Epithelial cell of proximal tubule (primary cell): ENCODE data around the gene PIK3R4. TPM values are rescaled to one million over a fixed set of nuclear protein-coding genes. Genes with fewer than 3 reads are reported as not detected.

Experiments used
- DNase-seq: peaks from one replicate; pipeline ENCODE4 v3.0.0-alpha.2; 2011; ENCODE audit warnings: low read depth
- H3K4me3 ChIP-seq: 2 replicates; pipeline ENCODE4 v1.5.1; 2011; ENCODE audit warnings: low read depth, mild to moderate bottlenecking, low read length
- total RNA-seq: library from RNA; depleted of rRNA; stranded (reverse); fragments of >200 nt; gene quantifications from 2 replicates; pipeline ENCODE4 v1.2.3, GENCODE V29; 2015
- TF ChIP-seq, protein P1 (sequence below): conservative IDR thresholded peaks from 2 replicates; pipeline ENCODE4 v1.5.1; 2012; ENCODE audit warnings: low read depth, mild to moderate bottlenecking, low read length

Gene PIK3R4
- total RNA-seq, 1 donor from 2014 or later: 45.3 TPM

DNA sequence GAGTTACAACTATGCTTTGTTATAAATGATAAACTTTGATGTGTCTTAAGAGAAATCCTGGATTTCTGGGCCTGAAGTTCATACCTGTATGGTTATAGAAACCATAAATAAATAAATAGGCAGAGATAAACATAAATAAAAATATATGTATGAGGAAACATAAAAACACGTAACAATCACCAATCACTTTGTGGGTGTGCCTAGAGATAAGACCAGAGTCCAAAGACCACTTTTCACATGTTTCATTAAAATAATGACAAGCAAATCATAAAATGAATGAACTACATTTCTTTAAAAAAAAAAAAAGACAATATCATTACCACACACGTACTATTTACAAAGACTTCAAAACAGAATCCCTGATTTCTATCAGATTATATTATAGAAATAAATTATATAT, 14.1 kb downstream of the PIK3R4 start:
- TF ChIP-seq, protein P1, sequence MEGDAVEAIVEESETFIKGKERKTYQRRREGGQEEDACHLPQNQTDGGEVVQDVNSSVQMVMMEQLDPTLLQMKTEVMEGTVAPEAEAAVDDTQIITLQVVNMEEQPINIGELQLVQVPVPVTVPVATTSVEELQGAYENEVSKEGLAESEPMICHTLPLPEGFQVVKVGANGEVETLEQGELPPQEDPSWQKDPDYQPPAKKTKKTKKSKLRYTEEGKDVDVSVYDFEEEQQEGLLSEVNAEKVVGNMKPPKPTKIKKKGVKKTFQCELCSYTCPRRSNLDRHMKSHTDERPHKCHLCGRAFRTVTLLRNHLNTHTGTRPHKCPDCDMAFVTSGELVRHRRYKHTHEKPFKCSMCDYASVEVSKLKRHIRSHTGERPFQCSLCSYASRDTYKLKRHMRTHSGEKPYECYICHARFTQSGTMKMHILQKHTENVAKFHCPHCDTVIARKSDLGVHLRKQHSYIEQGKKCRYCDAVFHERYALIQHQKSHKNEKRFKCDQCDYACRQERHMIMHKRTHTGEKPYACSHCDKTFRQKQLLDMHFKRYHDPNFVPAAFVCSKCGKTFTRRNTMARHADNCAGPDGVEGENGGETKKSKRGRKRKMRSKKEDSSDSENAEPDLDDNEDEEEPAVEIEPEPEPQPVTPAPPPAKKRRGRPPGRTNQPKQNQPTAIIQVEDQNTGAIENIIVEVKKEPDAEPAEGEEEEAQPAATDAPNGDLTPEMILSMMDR: no peak
- no peak overlapping the region for H3K4me3 ChIP-seq

DNA sequence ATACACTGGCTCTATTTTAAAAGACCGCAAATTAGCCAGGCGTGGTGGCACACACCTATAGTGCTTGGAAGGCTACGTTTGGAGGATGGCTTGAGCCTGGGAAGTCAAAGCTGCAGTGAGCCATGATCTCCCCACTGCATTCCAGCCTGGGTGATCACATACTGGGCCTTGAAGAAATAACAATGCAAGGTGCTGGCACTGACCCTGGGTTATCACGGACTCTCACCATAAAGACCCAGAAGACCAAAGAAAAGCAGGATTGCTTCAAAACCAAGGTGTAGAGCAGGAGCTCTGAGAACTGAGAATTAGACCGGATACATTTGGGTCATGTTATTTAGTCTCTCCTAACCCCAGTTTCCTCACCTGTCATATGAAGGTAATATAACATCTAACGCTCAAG, 14.8 kb downstream of the PIK3R4 start:
- no peak overlapping the region for H3K4me3 ChIP-seq
- DNase-seq: no peak
- TF ChIP-seq, protein P1: no peak

More for the DNA sequence above, 14.1 kb downstream of the PIK3R4 start:
- DNase-seq: no peak

DNA sequence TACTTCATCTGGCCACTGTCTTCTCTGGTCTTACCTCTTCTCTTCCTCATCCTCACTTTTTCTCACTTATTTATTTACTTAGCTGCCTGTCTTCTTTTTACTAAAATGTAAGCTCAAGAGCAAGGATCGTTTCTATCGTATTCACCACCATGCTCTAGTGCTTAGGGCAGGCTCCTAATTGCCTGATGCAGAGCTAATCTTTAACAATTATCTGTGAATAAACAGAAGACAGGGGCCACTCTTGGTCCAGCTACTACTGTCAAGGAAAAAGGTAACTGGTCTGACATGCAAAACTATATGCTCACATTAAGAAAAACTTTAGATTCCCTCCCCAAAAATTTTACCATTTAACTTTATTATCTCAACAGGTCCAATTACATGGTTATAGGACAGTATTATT, 17.5 kb downstream of the PIK3R4 start:
- H3K4me3 ChIP-seq: no peak overlapping the region
- no peak for DNase-seq
- TF ChIP-seq, protein P1: no peak

DNA sequence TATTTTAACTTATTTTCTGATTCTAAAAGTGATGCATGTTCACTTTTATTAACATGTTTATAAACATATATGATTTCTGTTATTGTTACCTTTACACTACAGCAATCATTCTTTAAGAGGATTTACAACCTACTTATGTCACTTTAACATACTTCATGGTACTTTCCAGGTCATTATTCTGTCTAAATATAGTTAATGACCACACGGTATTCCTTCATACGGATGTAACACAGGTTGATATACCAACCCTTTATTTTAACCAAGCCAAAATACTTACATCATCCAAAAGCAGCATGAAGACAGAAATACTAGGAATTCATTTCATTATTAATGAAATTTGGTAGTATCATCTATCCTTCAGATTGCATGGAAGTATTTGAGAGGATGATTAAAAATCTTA, 18.6 kb downstream of the PIK3R4 start:
- TF ChIP-seq, protein P1: no peak
- H3K4me3 ChIP-seq: no peak overlapping the region
- no peak for DNase-seq

DNA sequence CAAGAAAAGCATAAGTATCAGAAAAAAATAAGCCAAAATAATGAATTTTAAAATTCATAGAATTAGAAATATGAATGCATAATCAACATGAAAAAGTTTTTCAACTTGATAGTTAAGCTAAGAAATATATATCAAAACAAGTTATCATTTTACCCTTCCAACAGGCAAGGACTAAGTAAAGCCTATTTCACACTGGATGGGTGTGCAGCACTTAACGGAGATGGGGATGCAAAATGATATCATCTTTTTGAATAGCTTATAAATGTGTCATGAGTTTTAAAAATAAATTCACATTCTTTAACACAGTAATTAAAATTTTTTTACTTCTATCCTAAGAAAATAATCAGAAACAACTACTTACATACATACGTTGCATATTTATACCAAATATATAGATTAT, 20.9 kb downstream of the PIK3R4 start:
- TF ChIP-seq, protein P1: no peak
- no peak for DNase-seq
- no peak overlapping the region for H3K4me3 ChIP-seq

DNA sequence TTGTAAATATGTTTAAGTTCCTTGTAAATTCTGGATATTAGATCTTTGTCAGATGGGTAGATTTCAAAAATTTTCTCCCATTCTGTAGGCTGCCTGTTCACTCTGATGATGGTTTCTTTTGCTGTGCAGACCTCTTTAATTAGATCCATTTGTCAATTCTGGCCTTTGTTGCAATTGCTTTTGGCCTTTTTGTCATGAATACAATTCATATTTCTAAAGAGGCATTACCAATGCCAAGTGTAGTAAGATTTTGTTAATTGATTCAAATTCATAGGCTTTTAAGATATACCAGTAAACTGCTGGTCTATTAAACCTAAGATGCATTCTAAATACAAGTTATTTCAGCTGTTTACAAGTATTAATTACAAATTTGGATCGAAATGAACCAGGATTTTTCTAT, 31.0 kb downstream of the PIK3R4 start:
- TF ChIP-seq, protein P1: no peak
- no peak overlapping the region for H3K4me3 ChIP-seq
- DNase-seq: no peak

DNA sequence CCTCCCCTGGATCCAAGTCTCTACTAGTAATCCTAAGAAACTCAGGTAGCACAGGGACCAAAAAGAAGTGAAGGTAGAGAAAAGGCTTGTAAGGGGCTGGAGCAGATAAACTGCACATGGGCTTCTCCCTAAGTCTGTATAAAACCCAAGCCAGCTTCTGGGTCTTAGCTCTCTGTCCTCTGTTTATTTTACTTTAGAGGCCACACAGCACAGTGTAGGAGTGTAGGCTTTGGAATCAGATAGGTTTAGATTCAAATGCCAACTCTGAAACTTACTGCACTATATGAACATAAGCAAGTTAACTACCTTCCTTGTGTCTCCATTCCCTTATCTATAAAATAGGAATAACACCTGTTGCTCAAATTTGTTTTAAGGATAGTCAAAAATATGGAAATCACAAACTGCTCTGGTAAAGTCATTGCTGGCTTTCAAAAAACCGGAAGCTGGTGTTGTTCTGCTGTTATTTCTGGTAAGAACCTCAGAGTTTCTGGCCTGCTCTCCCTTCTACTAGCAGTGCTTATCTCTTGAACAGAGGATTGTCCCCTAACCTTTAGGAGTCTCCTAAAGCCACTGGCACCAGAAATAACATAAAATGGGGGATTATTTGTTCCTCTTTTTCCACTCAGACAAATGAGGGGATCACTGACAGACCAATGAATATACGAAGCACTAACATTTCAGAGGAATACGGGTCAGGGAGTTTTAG, 33.8 kb downstream of the PIK3R4 start:
- H3K4me3 ChIP-seq: no peak overlapping the region
- DNase-seq: no peak
- TF ChIP-seq, protein P1: no peak
